Ramos (cell line): ENCODE measurements around the gene ZNF430.
"Not testable (repeated sequence)": the region's sequence is repeated elsewhere in the genome, so short reads cannot be mapped to it uniquely, and the experiment has no call there.

ENCODE experiments used
- in situ Hi-C: fragments of 300-500 bp; cut with MboI; formaldehyde crosslinking; loops from one replicate; pipeline ENCODE4 v1.14.3; 2022; ENCODE audit warnings: low sequenced_read_pairs; ENCODE audit not compliant: unreplicated experiment

ZNF430 gene

DNA sequence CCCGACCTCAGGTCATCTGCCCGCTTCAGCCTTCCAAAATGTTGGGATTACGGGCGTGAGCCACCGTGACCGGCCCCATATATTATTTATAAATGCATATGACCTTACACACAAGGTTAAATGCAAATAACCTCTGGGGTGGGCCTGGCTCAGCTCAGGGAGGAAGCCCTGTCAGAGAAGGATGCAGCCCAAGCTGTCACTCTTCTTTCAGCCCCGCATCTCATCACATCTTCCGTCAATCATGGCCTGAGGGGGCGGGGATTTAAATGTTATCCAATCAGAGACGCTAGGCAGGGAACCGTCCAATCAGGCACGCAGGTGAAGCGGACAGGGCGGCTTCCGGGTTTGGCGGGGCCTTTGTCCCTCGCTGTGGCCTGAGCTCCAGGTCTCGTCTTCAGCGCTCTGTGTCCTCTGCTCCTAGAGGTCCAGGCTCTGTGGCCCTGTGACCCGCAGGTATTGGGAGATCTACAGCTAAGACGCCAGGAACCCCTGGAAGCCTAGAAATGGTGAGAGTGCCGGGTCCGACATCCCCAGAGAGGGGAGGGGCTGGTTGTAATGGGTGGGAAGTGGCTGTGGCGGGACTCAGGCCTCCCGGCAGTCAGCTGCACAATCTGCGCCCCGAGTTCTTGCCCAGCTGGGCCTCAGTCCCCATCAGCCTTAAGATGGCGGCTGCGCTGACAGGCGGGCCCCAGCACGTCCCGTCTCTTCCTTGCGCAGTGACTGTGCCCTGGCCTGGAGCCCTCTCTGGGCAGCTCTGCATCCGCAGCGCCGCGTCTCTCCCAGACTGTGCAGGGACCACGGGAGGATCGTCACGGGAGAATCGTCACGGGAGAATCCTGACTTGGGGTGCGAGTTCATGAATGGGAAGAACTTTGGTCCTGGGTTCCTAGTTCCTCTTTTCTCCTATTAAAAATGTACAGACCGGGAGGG is at the start of gene ZNF430:
Gene ZNF430, plus strand, starts transcription at position 360 of the 930 bp plus-strand sequence. Its CDS starts 144 bp downstream, at position 504.
- in situ Hi-C loops, result no loop called here

- in situ Hi-C loops, result not testable (repeated sequence)
These were observed 27.7 kb upstream of the ZNF430 start for GRCh38 chr19:20992788-20993187.

- in situ Hi-C loops, result no loop called here
These were observed 20.6 kb upstream of the ZNF430 start for GRCh38 chr19:20999731-21000352.

DNA sequence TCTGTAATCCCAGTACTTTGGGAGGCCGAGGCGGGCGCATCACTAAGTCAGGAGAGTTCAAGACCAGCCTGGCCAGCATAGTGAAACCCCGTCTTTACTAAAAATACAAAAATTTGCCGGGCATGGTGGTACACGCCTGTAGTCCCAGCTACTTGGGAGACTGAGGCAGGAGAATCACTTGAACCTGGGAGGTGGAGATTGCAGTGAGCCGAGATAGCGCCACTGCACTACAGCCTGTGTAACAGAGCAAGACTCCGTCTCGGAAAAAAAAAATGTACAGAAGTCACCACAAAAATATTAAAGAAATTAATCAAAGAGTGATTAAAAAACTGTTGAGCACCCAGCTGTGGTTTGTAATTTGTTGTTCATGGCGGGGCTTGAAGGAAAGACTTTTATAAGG is 781 bp downstream of the ZNF430 start:
- in situ Hi-C loops, result not testable (repeated sequence)

GRCh38 chr19:21022996-21023395 is 2.5 kb downstream of the ZNF430 start:
- in situ Hi-C loops, result no loop called here

- in situ Hi-C loops, result no loop called here
These were observed 3.4 kb downstream of the ZNF430 start for GRCh38 chr19:21023901-21024300.

DNA sequence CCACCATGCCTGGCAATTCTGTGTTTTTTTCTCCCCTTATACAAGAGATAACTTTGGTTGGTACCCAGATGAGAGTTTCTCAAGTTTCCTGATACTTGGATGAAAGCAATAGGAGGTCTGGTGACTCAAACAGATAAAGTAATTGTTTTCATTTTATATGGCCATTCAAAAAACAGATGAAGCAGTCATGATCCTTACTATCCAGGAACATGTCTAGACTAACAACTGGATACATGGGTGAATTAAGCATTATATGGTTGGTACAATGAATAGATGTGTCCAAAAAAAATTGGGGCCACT is 8.5 kb downstream of the ZNF430 start:
- in situ Hi-C loops, result no loop called here

DNA sequence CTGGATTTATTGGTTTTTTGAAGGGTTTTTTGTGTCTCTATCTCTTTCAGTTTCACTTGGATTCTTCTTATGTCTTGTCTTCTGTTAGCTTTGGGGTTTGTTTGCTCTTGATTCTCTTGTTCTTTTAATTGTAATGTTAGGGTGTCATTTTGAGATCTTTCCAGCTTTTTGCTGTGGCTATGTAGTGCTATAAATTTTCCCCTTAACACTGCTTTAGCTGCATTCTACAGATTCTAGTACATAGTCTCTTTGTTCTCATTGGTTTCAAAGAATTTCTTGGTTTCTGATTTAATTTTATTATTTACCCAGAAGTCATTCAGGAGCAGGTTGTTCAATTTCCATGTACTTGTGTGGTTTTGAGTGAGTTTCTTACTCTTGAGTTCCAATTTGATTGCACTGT is 24.6 kb downstream of the ZNF430 start:
- in situ Hi-C loops, result no loop called here

GRCh38 chr19:21046489-21046888 is 26.0 kb downstream of the ZNF430 start:
- in situ Hi-C loops, result no loop called here

DNA sequence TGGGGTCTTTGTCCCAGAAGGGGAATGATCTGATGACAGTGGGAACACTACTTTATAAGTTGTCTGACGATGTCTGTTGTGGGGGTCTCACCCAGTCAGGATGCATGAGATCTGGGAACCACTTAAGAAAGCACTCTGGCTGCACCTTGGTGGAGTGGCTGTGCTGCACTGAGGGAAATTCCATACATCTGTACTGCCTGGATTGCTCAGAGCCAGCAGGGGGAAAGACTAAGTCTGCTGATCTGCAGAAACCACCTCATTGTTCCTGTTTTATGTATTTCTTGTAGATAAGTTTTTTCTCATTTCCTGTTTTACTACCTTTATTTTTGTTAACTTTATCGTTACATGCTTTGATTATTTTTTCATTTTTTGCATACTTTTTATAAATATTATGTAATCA is 27.3 kb downstream of the ZNF430 start:
- in situ Hi-C loops, result no loop called here

- in situ Hi-C loops, result no loop called here
These were observed 32.4 kb downstream of the ZNF430 start for GRCh38 chr19:21052902-21053301.

GRCh38 chr19:21065336-21065735 is 44.9 kb downstream of the ZNF430 start:
- in situ Hi-C loops, result no loop called here

DNA sequence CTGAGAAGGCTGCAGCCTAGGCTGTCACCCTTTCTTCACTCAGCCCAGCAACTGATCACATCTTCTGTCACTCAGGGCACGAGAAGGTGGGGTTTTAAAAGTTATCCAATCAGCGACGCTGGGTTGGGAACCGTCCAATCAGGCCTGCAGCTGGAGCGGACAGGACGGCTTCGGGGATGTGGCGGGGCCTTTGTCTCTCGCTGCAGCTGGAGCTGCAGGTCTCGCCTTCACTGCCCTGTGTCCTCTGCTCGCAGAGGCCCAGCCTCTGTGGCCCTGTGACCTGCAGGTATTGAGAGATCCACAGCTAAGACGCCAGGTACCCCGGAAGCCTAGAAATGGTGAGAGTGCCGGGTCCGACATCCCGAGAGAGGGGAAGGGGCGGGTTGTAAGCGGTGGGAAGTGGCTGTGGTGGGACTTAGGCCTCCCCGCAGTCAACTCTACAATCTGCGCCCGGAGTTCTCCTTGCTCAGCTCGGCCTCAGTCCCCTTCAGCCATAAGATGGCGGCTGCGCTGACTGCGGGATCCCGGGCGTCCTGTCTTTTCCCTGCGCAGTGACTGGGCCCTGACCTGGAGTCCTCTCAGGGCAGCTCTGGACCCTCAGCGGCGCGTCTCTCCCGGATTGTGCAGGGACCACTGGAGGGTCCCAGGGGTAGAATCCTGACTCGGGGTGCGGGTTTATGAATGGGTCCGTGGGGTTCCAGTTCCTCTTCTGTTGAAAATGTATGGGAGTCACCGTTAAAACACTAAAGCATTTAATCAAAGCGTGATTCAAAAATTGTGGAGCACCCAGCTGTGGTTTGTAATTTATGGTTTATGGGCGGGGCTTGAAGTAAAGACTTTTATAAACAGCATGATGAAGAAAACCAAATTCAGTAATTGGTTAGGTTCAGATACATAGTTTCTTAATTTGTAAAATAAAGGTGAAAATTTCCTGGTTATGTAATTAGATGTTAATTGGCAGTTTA is 61.8 kb downstream of the ZNF430 start, which contains the start of gene ZNF714:
Gene ZNF714, plus strand, starts transcription at position 193 of the 965 bp plus-strand sequence. CDS start 16,066 bp downstream, outside the sequence.
- in situ Hi-C loops, result no loop called here

- in situ Hi-C loops, result no loop called here
These were observed 63.9 kb downstream of the ZNF430 start for GRCh38 chr19:21084343-21084742.

DNA sequence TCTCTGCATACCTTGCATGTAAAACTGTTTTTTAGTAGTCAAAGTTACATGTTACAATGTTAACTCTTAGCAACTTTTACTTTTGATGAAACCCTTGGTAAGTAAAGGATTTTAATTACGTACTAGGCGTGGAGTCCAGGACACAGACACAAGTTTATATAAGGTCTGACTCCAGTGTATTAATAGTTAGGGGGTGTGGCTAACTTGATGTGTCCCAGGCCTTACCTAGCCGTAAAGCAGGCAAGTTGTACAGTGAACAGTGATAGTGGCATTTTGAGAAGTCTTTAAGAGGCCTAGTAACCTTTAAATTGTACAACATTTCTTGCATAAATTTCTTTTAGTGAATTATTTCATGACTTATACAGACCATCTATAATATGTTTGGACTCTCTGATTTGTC is 67.4 kb downstream of the ZNF430 start:
- in situ Hi-C loops, result no loop called here

DNA sequence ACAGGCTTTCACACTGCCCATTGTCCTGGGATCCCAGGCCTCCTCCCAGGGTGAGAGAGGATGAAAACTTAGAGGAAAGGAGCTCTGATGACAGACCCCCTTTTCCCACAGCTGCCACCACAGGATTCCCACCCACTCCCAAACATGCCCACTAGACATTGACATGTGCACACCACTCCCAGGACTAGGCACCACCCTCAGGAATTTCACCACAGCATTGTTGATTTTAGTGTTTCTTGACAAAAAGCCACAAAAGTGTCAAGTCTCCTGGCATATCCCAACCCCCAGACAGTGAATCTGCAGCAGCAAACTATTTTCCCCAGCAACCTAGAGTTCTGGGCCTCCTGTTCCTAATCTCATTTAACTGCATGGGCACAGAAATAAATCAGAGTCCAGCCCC is 71.7 kb downstream of the ZNF430 start:
- in situ Hi-C loops, result no loop called here

GRCh38 chr19:21094347-21095025 is 74.0 kb downstream of the ZNF430 start:
- in situ Hi-C loops, result no loop called here

DNA sequence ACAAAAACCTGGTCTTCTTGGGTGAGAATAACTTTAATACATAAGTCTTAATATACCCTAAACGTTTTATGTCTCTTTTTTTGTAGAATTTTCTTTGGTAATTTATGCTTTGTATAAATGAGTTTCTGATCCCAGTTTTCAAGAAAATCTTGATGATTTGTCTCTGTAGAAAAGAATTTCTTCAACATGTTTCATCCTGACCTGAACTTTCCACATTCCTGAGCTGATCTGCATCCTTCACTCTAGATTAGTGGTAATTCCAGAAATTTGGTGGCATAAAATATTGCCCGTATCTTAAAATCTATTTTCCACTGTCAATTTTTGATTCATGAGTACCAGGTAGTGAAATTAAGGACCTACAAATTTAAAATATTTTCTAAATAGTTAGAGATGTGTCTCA is 77.8 kb downstream of the ZNF430 start:
- in situ Hi-C loops, result no loop called here

GRCh38 chr19:21101521-21102242 is 81.2 kb downstream of the ZNF430 start:
- in situ Hi-C loops, result no loop called here
